Ascending aorta (tissue), 2 donors: ENCODE results near the gene UBA5. TPM values are rescaled to one million over a fixed set of nuclear protein-coding genes. Genes with fewer than 3 reads are reported as not detected.

Experiments used
- DNase-seq, 2 donors: peaks; one replicate each; pipeline ENCODE4 v3.0.0-alpha.2; 2019; ENCODE audit warnings: low spot score in 2 of 2
- H3K27ac ChIP-seq, 2 donors: fragments of 200-600 bp; sonication (generic); one replicate each; pipeline ENCODE4 v1.5.1; 2016 to 2017; ENCODE audit warnings: mild to moderate bottlenecking in 1 of 2
- H3K27me3 ChIP-seq: fragments of 200-600 bp; sonication (generic); one replicate; pipeline ENCODE4 v1.5.1; 2017
- H3K36me3 ChIP-seq, 2 donors: fragments of 200-600 bp; sonication (generic); one replicate each; pipeline ENCODE4 v1.5.1; 2016
- H3K4me1 ChIP-seq, 2 donors: fragments of 200-600 bp; sonication (generic); one replicate each; pipeline ENCODE4 v1.5.1; 2016 to 2017; ENCODE audit warnings: mild to moderate bottlenecking in 1 of 2
- H3K4me3 ChIP-seq, 2 donors: fragments of 200-600 bp; sonication (generic); one replicate each; pipeline ENCODE4 v1.5.1; 2016 to 2017; ENCODE audit warnings: mild to moderate bottlenecking in 1 of 2
- H3K9me3 ChIP-seq, 2 donors: fragments of 200-600 bp; sonication (generic); one replicate each; pipeline ENCODE4 v1.5.1; 2016
- CTCF ChIP-seq, 3 experiments: fragments of 200-600 bp in 2 of 3; fragments of 450-650 bp in 1 of 3; sonication (generic) in 2 of 3; IDR thresholded peaks; one replicate each; pipeline ENCODE4 v1.5.1; 2016 to 2019; ENCODE audit warnings: antibody characterized with exemption in 3 of 3, mild to moderate bottlenecking in 1 of 3, moderate library complexity in 1 of 3
- intact Hi-C: fragments of 100-400 bp; cut with DNase I; formaldehyde crosslinking; loops from one replicate; pipeline ENCODE4 v1.15.1; 2023
- total RNA-seq: library from RNA; depleted of rRNA; stranded (reverse); fragments of >200 nt; gene quantifications from one replicate; pipeline ENCODE4 v1.1.0, GENCODE V29; 2016

Gene UBA5
- total RNA-seq, 1 donor from 2014 or later = 21.2 TPM

GRCh38 chr3:132679911-132680310, 19.8 kb downstream of the UBA5 start:
- Histone ChIP-seq H3K4me1 (no peaks in the 10 kb centered on the region), H3K4me3 (no peak overlapping the region), H3K9me3 (no peaks in the 10 kb centered on the region), H3K27ac (no peak overlapping the region), H3K27me3 (no peaks in the 10 kb centered on the region), H3K36me3 (peaks cover 54 to 71% of the 10 kb centered on the region in 2 donors)
- intact Hi-C loops = no loop called here
- DNase-seq = no peak
- TF ChIP-seq CTCF (IDR thresholded peaks at IDR 0.05) = no peak

GRCh38 chr3:132681421-132681820, 21.3 kb downstream of the UBA5 start:
- Histone ChIP-seq H3K4me1 (no peaks in the 10 kb centered on the region), H3K36me3 (peaks cover 60 to 72% of the 10 kb centered on the region in 2 donors)

GRCh38 chr3:132682201-132682600, 22.1 kb downstream of the UBA5 start:
- Histone ChIP-seq H3K4me1 (no peaks in the 10 kb centered on the region), H3K9me3 (no peaks in the 10 kb centered on the region), H3K27me3 (no peaks in the 10 kb centered on the region), H3K27ac (no peak overlapping the region), H3K4me3 (no peak overlapping the region), H3K36me3 (peaks cover 63 to 70% of the 10 kb centered on the region in 2 donors)
- TF ChIP-seq CTCF (IDR thresholded peaks at IDR 0.05) = no peak
- intact Hi-C loops = no loop called here
- DNase-seq = no peak

More at GRCh38 chr3:132681421-132681820, 21.3 kb downstream of the UBA5 start:
- no peak for DNase-seq
- no peaks in the 10 kb centered on the region for H3K9me3 ChIP-seq
- intact Hi-C loops = no loop called here
- H3K27me3 ChIP-seq = no peaks in the 10 kb centered on the region
- no peak overlapping the region for H3K27ac ChIP-seq
- TF ChIP-seq CTCF (IDR thresholded peaks at IDR 0.05) = no peak
- no peak overlapping the region for H3K4me3 ChIP-seq

GRCh38 chr3:132690040-132690439, 29.9 kb downstream of the UBA5 start:
- no peaks in the 10 kb centered on the region for H3K27me3 ChIP-seq
- intact Hi-C loops = no loop called here
- H3K4me1 ChIP-seq = no peaks in the 10 kb centered on the region
- H3K9me3 ChIP-seq = no peaks in the 10 kb centered on the region
- no peak overlapping the region for H3K4me3 ChIP-seq
- DNase-seq = no peak
- no peak overlapping the region for H3K27ac ChIP-seq
- H3K36me3 ChIP-seq = peaks cover 60 to 93% of the 10 kb centered on the region in 2 donors
- TF ChIP-seq CTCF (IDR thresholded peaks at IDR 0.05) = no peak

- Histone ChIP-seq H3K36me3 (peaks cover 70 to 96% of the 10 kb centered on the region in 2 donors), H3K27me3 (no peaks in the 10 kb centered on the region), H3K4me3 (no peak overlapping the region), H3K9me3 (no peaks in the 10 kb centered on the region), H3K27ac (no peak overlapping the region), H3K4me1 (no peaks in the 10 kb centered on the region)
- TF ChIP-seq CTCF (IDR thresholded peaks at IDR 0.05) = no peak
- DNase-seq = no peak
- intact Hi-C loops = no loop called here
Observed at GRCh38 chr3:132694991-132695390, 34.9 kb downstream of the UBA5 start.

- H3K27ac ChIP-seq = no peak overlapping the region
- no peak for TF ChIP-seq CTCF (IDR thresholded peaks at IDR 0.05)
- H3K9me3 ChIP-seq = no peaks in the 10 kb centered on the region
- intact Hi-C loops = no loop called here
- H3K4me3 ChIP-seq = no peak overlapping the region
- H3K27me3 ChIP-seq = no peaks in the 10 kb centered on the region
- DNase-seq = no peak
- H3K4me1 ChIP-seq = no peaks in the 10 kb centered on the region
- H3K36me3 ChIP-seq = peaks cover 70 to 96% of the 10 kb centered on the region in 2 donors
Observed at GRCh38 chr3:132695422-132695821, 35.3 kb downstream of the UBA5 start.
